Panc1 (cell line): Measurements from ENCODE around the gene SORCS1. TPM values are rescaled to one million over a fixed set of nuclear protein-coding genes. Genes with fewer than 3 reads are reported as not detected.

ENCODE experiments used
- ATAC-seq: fragments of 200-7000 bp; cut with Tn5 transposase; 2 replicates; pipeline ENCODE4 v1.9.1; 2020; ENCODE audit warnings: mild to moderate bottlenecking, moderate library complexity
- BruUV-seq: library from RNA; stranded (reverse); fragments of 400-500 nt; replicated peaks from 2 replicates; lab custom pipeline; 2021; lab: Mats Ljungman, UMichigan
- CTCF ChIA-PET: fragments of 300-600 bp; sonication (Branson Sonifier 250); formaldehyde crosslinking; loops from one replicate; lab custom pipeline; 2022; ENCODE audit warnings: antibody characterized with exemption; lab: Charles Lee
- POLR2A ChIA-PET: fragments of 300-600 bp; sonication (Branson Sonifier 250); formaldehyde crosslinking; loops from one replicate; lab custom pipeline; 2022; ENCODE audit warnings: antibody characterized with exemption; lab: Charles Lee
- DNase-seq: peaks from one replicate; pipeline ENCODE4 v3.0.0-alpha.2; 2010; ENCODE audit warnings: low read depth, low spot score
- H3K27ac ChIP-seq: 2 replicates; pipeline ENCODE4 v1.5.1; 2011; ENCODE audit warnings: mild to moderate bottlenecking, low read length, inconsistent platforms
- H3K27me3 ChIP-seq: fragments of 200-500 bp; sonication (Bioruptor generic); 2 replicates; pipeline ENCODE4 v1.6.0; 2014; ENCODE audit warnings: low read length, inconsistent platforms; ENCODE audit not compliant: control insufficient read depth, insufficient read depth
- H3K36me3 ChIP-seq: fragments of 200-500 bp; sonication (Bioruptor generic); 2 replicates; pipeline ENCODE4 v1.5.1; 2014; ENCODE audit warnings: inconsistent platforms, mild to moderate bottlenecking, low read length, moderate library complexity; ENCODE audit not compliant: control insufficient read depth, insufficient read depth
- H3K4me1 ChIP-seq: 2 replicates; pipeline ENCODE4 v1.5.1; 2011; ENCODE audit warnings: inconsistent platforms, mild to moderate bottlenecking, low read length, moderate library complexity; ENCODE audit not compliant: control insufficient read depth, insufficient read depth
- H3K4me3 ChIP-seq, 2 experiments: 2 replicates each; pipeline ENCODE4 v1.5.1; 2011 to 2012; ENCODE audit warnings: low read depth in 2 of 2, low read length in 2 of 2, mild to moderate bottlenecking in 2 of 2, inconsistent platforms in 1 of 2, moderate library complexity in 1 of 2
- H3K9me3 ChIP-seq: fragments of 200-500 bp; sonication (Bioruptor generic); 2 replicates; pipeline ENCODE4 v1.5.1; 2014; ENCODE audit warnings: low read depth, mild to moderate bottlenecking, inconsistent platforms, low read length, moderate library complexity; ENCODE audit not compliant: control insufficient read depth, insufficient read depth
- POLR2AphosphoS5 ChIP-seq: IDR thresholded peaks from 2 replicates; pipeline ENCODE4 v1.6.1; 2012; ENCODE audit warnings: mild to moderate bottlenecking, low read depth, low read length, moderate library complexity
- SIN3A ChIP-seq: IDR thresholded peaks from 2 replicates; pipeline ENCODE4 v1.6.1; 2012; ENCODE audit warnings: low read depth, mild to moderate bottlenecking, low read length, moderate library complexity, borderline replicate concordance; ENCODE audit not compliant: insufficient read depth
- TCF7L2 ChIP-seq: IDR thresholded peaks from 2 replicates; pipeline ENCODE4 v1.6.1; 2011; ENCODE audit warnings: mild to moderate bottlenecking, low read depth, low read length, inconsistent platforms
- in situ Hi-C: cut with HindIII; loops from 2 replicates; pipeline ENCODE4 v1.10.0; 2016; ENCODE audit warnings: low sequenced_read_pairs, low pct_unique_long_range_greater_than_20kb
- intact Hi-C: fragments of 100-400 bp; cut with micrococcal nuclease; formaldehyde crosslinking; loops from one replicate; pipeline ENCODE4 v1.10.0; 2022; ENCODE audit not compliant: unreplicated experiment
- total RNA-seq: library from RNA; stranded (reverse); gene quantifications from one replicate; pipeline ENCODE4 v1.2.1, GENCODE V29; 2021; ENCODE audit not compliant: unreplicated experiment
- TF ChIP-seq, protein P1 (sequence below), 2 experiments: IDR thresholded peaks; 2 replicates each; pipeline ENCODE4 v1.6.1; 2011 to 2012; ENCODE audit warnings: low read depth in 2 of 2, control low read depth in 1 of 2, low read length in 1 of 2, mild to moderate bottlenecking in 1 of 2, moderate library complexity in 1 of 2; ENCODE audit not compliant: insufficient read depth in 1 of 2
- TF ChIP-seq, protein P2 (sequence below): fragments of 450-650 bp; IDR thresholded peaks from 2 replicates; pipeline ENCODE4 v1.5.1; 2017; ENCODE audit warnings: mild to moderate bottlenecking

SORCS1 gene
- total RNA-seq, 1 experiment from 2014 or later = not detected

DNA sequence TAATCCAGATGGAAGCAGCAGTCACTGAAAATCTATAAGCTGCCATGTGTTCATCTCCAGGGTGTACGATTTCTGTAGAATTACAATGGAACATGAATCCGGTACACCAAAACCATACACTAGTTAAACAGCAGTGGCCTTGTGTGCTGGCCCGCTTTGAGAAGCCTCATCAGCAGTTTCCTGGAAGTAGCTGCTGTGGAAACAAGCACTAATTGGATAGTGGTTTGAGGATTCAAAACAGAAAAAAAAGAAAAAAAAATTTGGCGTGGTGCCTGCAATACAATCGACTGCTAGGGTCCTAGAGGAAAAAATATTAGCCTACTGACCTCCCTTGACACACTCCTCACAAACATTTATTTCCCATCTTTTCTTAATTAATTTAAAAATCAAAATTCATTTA is 545.9 kb downstream of the SORCS1 start:
- no peak overlapping the region for H3K27ac ChIP-seq
- TF ChIP-seq POLR2AphosphoS5 = no peak
- TF ChIP-seq TCF7L2 = no peak
- TF ChIP-seq, protein P1, sequence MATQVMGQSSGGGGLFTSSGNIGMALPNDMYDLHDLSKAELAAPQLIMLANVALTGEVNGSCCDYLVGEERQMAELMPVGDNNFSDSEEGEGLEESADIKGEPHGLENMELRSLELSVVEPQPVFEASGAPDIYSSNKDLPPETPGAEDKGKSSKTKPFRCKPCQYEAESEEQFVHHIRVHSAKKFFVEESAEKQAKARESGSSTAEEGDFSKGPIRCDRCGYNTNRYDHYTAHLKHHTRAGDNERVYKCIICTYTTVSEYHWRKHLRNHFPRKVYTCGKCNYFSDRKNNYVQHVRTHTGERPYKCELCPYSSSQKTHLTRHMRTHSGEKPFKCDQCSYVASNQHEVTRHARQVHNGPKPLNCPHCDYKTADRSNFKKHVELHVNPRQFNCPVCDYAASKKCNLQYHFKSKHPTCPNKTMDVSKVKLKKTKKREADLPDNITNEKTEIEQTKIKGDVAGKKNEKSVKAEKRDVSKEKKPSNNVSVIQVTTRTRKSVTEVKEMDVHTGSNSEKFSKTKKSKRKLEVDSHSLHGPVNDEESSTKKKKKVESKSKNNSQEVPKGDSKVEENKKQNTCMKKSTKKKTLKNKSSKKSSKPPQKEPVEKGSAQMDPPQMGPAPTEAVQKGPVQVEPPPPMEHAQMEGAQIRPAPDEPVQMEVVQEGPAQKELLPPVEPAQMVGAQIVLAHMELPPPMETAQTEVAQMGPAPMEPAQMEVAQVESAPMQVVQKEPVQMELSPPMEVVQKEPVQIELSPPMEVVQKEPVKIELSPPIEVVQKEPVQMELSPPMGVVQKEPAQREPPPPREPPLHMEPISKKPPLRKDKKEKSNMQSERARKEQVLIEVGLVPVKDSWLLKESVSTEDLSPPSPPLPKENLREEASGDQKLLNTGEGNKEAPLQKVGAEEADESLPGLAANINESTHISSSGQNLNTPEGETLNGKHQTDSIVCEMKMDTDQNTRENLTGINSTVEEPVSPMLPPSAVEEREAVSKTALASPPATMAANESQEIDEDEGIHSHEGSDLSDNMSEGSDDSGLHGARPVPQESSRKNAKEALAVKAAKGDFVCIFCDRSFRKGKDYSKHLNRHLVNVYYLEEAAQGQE (IDR thresholded peaks at IDR 0.05; ENCODE audit: insufficient read depth in 1 of 2, low read depth in 2 of 2, low read length in 1 of 2) = no peak
- TF ChIP-seq, protein P2, sequence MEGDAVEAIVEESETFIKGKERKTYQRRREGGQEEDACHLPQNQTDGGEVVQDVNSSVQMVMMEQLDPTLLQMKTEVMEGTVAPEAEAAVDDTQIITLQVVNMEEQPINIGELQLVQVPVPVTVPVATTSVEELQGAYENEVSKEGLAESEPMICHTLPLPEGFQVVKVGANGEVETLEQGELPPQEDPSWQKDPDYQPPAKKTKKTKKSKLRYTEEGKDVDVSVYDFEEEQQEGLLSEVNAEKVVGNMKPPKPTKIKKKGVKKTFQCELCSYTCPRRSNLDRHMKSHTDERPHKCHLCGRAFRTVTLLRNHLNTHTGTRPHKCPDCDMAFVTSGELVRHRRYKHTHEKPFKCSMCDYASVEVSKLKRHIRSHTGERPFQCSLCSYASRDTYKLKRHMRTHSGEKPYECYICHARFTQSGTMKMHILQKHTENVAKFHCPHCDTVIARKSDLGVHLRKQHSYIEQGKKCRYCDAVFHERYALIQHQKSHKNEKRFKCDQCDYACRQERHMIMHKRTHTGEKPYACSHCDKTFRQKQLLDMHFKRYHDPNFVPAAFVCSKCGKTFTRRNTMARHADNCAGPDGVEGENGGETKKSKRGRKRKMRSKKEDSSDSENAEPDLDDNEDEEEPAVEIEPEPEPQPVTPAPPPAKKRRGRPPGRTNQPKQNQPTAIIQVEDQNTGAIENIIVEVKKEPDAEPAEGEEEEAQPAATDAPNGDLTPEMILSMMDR = no peak
- no peak for TF ChIP-seq SIN3A
- DNase-seq (no peak), ATAC-seq (no peak)
- no peaks in the 10 kb centered on the region for H3K27me3 ChIP-seq
- no peak overlapping the region for H3K4me3 ChIP-seq
- POLR2A ChIA-PET = no interaction called here
- CTCF ChIA-PET = no interaction called here
- BruUV-seq = no TSS peak
- H3K9me3 ChIP-seq = no peaks in the 10 kb centered on the region
- no peaks in the 10 kb centered on the region for H3K36me3 ChIP-seq
- H3K4me1 ChIP-seq = no peaks in the 10 kb centered on the region
- intact Hi-C loops = no loop called here
- in situ Hi-C loops = no loop called here

DNA sequence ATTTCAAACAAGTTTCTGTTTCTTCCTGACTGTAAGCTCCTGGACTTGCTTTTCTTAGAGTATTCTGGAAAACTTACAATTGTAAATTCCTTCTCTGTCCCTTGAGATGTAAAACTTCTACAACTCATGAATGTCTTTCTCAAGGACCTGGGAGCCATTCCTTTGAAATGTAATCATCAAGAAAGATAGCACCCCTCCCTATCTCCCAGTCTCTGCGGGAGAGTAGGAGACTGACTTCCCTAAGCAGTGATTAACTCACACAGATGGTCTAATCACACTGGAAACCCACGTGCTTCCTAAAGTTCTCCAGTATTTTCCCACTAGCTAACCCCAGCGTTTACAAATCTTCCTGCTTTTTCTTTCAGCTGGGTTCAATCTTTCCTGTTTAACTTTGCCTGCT is 549.4 kb downstream of the SORCS1 start:
- Histone ChIP-seq H3K9me3 (no peaks in the 10 kb centered on the region), H3K27ac (no peak overlapping the region), H3K36me3 (no peaks in the 10 kb centered on the region), H3K4me3 (no peak overlapping the region), H3K27me3 (no peaks in the 10 kb centered on the region), H3K4me1 (no peaks in the 10 kb centered on the region)
- DNase-seq (no peak), ATAC-seq (no peak)
- BruUV-seq = no TSS peak
- in situ Hi-C loops = no loop called here
- POLR2A ChIA-PET = no interaction called here
- TF ChIP-seq, protein P1 (IDR thresholded peaks at IDR 0.05; ENCODE audit: insufficient read depth in 1 of 2, low read depth in 2 of 2, low read length in 1 of 2) = no peak
- TF ChIP-seq SIN3A (no peak), TCF7L2 (no peak), POLR2AphosphoS5 (no peak)
- TF ChIP-seq, protein P2 = no peak
- CTCF ChIA-PET = no interaction called here
- intact Hi-C loops = no loop called here
